Stimulated activated CD8-positive, alpha-beta memory T cell treated with anti-CD3 and anti-CD28 coated beads, Interleukin-12 subunit alpha, Interleukin-12 subunit beta, amount 100 ng/mL, for 24 hours (primary cell): ENCODE results near the gene APOOL.

Experiments used
- DNase-seq: peaks from one replicate; pipeline ENCODE4 v3.0.0-alpha.2; 2020; ENCODE audit errors: extremely low read depth

Gene APOOL

DNA sequence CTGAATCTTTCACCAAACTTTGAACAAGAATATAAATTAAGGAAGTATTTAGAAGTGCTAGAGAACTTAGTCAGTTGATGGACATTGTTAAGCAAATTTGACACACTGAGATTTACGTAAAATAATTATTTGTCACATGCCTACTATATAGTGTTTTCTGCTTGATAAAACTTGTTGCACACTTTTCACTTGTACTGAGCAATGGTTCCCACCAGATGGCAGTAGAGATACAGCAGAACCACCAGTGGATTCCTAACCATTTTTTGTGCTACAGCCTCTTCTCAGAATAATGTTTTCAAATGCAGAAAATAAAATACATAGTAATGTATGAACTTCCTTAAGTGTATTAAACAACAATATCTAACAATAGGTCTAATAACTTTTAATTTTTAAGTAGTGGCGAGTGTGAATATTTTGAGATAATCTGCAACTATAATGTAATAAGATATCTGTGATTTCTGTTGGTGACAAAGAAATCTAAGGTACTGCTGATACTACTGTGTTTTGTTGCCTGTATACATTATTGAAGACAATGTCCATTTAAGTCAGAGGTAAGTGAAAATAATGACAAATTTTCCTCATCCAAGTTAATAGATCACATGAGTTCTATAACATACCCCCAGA lies 81.2 kb downstream of the APOOL start:
- no peak for DNase-seq

- no peak for DNase-seq
These were observed 85.7 kb downstream of the APOOL start for GRCh38 chrX:85089321-85089840.

GRCh38 chrX:85107407-85107806 lies 103.7 kb downstream of the APOOL start:
- no peak for DNase-seq

- no peak for DNase-seq
These were observed 104.5 kb downstream of the APOOL start for GRCh38 chrX:85108165-85108564.

- no peak for DNase-seq
These were observed 105.6 kb downstream of the APOOL start for GRCh38 chrX:85109235-85109634.

DNA sequence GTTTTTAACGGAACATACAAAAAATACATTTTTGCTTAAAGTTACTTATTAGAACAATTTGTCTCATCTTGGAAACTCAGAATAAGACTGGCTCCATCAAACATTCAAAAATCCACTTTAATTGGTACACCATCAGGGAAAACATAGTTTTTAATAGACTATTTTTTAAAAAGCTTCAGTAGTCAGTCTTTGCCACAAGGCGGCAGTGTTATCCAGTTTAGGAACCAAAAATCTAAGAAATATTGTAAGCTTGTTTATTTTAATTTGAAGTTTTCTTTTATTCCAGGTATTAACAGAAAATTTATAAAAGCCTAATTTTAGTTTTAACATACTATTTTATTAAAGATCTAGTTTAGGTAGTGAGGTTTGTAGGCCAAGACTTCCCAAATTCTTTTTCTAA lies 107.7 kb downstream of the APOOL start:
- DNase-seq = no peak

DNA sequence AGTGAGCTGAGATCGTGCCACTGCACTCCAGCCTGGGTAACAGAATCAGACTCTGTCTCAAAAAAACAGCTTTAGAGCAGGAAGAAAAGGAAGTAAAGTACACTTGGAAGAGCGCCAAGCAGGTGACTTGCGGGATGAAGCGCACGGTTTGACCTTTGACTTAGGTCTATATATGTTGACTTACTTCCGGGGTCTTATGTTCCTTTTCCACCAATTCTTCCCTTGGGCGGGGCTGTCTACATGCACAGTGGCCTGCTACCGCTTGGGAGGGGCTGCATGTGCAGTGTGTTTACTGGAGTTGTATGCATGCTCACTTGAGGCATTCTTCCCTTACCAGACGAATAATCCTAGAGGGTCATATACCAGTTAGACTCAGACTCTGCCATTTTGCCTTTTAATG lies 108.6 kb downstream of the APOOL start:
- DNase-seq = no peak

GRCh38 chrX:85113746-85114145 lies 110.1 kb downstream of the APOOL start:
- DNase-seq = no peak

DNA sequence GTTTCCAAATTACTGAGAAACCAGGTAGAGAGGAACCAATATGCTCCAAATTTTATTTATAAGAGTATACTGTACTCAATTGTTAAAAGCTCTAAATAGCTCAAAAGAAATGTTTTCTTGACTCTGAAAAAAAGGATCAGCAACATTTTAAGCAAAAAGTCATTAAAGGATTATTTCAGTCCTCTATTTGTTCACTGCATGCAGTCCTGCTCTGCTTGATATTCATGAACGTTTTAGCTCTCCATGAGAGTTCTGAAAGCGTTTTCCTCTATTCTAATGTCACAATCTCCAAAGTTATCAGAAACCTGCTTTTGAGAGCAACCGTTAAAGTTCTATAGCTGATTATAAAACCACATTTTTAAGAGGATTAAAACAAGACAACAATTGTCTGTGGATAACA lies 110.5 kb downstream of the APOOL start:
- no peak for DNase-seq

- no peak for DNase-seq
These were observed 111.1 kb downstream of the APOOL start for GRCh38 chrX:85114776-85115175.

DNA sequence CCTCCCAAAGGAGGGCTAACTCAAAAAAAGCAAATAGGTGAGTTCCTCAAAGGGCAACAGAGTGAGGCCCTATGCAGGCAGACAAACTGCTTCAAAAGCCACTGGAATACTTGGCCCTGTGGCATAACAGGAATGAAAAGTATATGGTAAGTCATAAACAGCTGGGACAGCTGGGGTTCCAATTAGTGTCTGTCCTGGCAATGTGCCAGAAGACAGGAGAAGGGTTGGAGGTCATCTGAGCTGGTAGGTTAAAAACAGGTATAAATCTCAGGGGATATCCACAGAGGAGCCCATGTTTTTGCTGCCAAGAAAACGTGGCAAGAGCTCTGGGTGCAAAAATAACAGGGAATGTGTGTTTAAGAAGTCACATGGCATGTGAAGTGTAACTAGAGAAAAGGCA lies 111.6 kb downstream of the APOOL start:
- DNase-seq = no peak

DNA sequence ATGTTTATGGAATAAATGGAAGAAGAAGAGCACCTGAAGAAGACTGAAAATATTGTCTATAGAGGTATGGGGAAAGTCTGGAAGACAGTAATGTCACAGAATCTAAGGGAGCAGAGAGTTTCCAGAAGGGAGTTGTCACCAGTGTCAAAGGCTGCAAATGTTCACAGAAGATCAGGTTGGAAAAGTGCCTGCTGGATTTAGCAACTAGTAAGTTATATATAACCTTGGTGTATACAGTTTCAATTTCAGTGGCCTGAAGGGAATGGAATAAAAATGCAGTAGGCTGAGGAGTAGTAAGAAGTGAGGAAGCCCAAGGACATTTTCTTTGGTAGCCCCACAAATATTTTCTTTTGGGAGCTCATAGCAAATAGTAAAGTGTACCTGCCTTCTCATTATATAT lies 132.7 kb downstream of the APOOL start:
- DNase-seq = no peak

DNA sequence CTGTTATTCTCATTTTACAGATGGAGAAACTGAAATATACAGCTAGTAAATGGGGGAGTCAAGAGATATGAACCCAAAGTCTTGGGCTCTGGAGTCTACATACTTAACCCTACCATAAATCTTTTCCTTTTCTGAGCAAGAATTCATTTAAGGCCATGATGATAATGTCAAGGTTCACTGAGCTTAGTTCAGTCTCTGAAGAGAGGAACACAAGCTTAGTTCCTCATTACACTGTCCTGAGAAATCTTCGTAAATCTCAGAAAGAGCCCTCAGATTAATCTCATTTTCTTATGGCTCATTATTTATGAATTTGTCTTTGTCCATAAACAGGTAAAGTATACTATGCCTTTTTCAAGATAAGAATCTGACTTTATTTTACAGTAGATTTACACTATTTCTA lies 135.7 kb downstream of the APOOL start:
- no peak for DNase-seq

- no peak for DNase-seq
These were observed 137.3 kb downstream of the APOOL start for GRCh38 chrX:85140964-85141363.
